ENCODE measurements around the gene CPED1. TPM values are rescaled to one million over a fixed set of nuclear protein-coding genes. Genes with fewer than 3 reads are reported as not detected.
"Not testable (repeated sequence)": the region's sequence is repeated elsewhere in the genome, so short reads cannot be mapped to it uniquely, and the experiment has no call there.

Gene CPED1
- total RNA-seq, 1 donor from 2014 or later, result 0.09 TPM

DNA sequence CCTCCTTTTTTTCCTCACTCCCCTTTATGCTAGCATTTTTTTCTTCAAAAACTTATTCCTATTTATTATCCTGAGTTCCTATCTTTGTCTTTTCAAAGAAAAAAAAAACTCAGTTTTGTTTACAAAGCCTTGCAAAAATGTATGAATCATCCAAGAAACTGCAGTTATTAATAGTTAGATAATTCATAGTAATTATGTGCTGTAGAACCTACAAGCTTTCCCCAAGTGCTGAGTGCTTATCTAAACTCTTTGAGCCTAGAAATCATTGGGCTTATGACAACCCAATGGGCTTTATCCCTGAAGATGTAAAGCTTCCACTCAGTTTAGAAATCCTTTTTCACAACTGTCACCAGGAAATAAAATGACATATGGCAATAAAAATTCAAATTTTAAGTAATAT lies 194.4 kb downstream of the CPED1 start:
- intact Hi-C loops (cut with micrococcal nuclease), result loop anchor here (5.0 kb wide), 2 partner anchors 214 to 259 kb away; partner anchors contain the start of gene FAM3C
- no peaks in the 10 kb centered on the region for H3K27me3 Mint-ChIP-seq
- peak overlapping the region; percentile 91 for H3K27ac Mint-ChIP-seq
- ChIA-PET POLR2A (interaction anchor here (0.9 to 1.4 kb wide), 4 partner anchors 10 to 232 kb away, joined by 3 to 6 read pairs (median 4); partner anchors contain the start of gene ING3), CTCF (interaction anchor here (0.8 to 1.1 kb wide), 3 partner anchors 16 to 185 kb away, joined by 3 to 4 read pairs (median 3); no protein-coding TSS in a partner anchor)
- H3K36me3 Mint-ChIP-seq (ENCODE audit: low read depth), result peaks cover 15% of the 10 kb centered on the region
- H3K4me3 Mint-ChIP-seq, result peak overlapping the region; percentile 49
- no peak for ATAC-seq (ENCODE audit: low read depth)
- no peak for DNase-seq
- peaks cover 83% of the 10 kb centered on the region for H3K4me1 Mint-ChIP-seq
- H3K9me3 Mint-ChIP-seq, result no peaks in the 10 kb centered on the region
- TF ChIP-seq, protein P1, sequence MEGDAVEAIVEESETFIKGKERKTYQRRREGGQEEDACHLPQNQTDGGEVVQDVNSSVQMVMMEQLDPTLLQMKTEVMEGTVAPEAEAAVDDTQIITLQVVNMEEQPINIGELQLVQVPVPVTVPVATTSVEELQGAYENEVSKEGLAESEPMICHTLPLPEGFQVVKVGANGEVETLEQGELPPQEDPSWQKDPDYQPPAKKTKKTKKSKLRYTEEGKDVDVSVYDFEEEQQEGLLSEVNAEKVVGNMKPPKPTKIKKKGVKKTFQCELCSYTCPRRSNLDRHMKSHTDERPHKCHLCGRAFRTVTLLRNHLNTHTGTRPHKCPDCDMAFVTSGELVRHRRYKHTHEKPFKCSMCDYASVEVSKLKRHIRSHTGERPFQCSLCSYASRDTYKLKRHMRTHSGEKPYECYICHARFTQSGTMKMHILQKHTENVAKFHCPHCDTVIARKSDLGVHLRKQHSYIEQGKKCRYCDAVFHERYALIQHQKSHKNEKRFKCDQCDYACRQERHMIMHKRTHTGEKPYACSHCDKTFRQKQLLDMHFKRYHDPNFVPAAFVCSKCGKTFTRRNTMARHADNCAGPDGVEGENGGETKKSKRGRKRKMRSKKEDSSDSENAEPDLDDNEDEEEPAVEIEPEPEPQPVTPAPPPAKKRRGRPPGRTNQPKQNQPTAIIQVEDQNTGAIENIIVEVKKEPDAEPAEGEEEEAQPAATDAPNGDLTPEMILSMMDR (IDR thresholded peaks at IDR 0.05), result no peak

DNA sequence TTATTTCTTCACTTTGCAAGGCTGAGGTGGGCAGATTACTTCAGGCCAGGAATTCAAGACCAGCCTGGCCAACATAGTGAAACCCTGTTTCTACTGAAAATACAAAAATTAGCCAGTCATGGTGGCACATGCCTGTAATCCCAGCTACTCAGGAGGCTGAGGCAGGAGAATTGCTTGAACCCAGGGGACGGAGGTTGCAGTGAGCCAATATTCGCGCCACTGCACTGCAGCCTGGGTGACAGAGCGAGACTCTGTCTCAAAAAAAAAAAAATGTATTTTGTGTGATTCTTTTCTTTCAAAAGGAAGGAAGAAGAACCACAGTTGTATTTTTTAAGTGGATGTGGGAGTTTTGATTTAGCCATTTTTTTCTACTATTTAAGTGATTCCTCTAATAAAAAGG lies 195.4 kb downstream of the CPED1 start:
- POLR2A ChIA-PET, result interaction anchor here (0.7 kb wide), 1 partner anchor 13 kb away, joined by 4 read pairs; no protein-coding TSS in a partner anchor
- CTCF ChIA-PET; H3K9me3 Mint-ChIP-seq; ATAC-seq (ENCODE audit: low read depth); DNase-seq; H3K27me3 Mint-ChIP-seq: not testable (repeated sequence)
- peak overlapping the region; percentile 91 for H3K27ac Mint-ChIP-seq
- peak overlapping the region; percentile 46 for H3K4me3 Mint-ChIP-seq
- H3K4me1 Mint-ChIP-seq, result peaks cover 73% of the 10 kb centered on the region
- peaks cover 13% of the 10 kb centered on the region for H3K36me3 Mint-ChIP-seq (ENCODE audit: low read depth)
- intact Hi-C loops (cut with micrococcal nuclease), result loop anchor here (5.0 kb wide), 2 partner anchors 213 to 258 kb away; partner anchors contain the start of gene FAM3C

DNA sequence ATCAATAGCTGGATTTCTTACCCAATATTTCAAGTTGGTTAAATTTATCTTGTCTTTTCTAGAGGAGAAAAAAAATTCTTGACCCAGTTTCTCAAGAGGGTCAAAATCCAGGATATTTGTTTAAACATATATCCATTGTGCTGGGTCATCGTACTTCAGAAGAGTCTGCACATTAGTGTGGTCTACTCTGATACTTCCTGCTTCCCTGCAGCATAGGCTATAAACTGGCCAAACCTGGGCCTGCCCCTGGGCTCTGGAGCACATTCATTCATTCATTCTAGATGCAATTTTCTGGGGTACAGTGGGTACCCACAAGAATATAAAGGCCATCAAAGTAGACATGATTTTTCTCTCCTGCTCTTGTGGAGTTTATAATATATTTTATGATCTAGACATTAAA lies 198.2 kb downstream of the CPED1 start:
- DNase-seq (no peak), ATAC-seq (ENCODE audit: low read depth) (no peak)
- Mint-ChIP-seq H3K4me1 (peaks cover 60% of the 10 kb centered on the region), H3K4me3 (no peak overlapping the region), H3K36me3 (ENCODE audit: low read depth) (peaks cover 18% of the 10 kb centered on the region), H3K27ac (peak overlapping the region; percentile 33), H3K9me3 (peaks cover 10% of the 10 kb centered on the region), H3K27me3 (no peaks in the 10 kb centered on the region)
- TF ChIP-seq, protein P1 (IDR thresholded peaks at IDR 0.05), result no peak
- intact Hi-C loops (cut with micrococcal nuclease), result no loop called here
- ChIA-PET POLR2A (no interaction called here), CTCF (no interaction called here)

DNA sequence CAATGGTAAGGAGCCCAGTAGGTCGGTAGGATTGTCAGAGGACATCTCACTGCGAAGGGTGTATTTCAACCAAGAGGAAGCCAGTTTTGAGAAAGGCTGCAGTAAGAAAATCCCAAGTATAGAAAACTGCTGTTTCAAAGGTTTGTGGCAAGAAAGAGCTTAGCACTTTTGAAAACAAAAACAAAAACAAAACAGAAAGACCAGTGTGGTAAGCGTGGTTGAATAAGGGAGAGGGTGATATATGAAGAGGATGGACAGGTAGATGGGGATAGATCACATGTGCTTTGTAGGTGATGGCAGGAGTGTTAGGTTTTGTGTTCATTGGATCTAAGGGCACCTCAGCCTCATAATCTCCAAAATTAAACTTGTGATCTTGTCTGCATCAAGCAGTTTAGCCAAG lies 198.7 kb downstream of the CPED1 start:
- Mint-ChIP-seq H3K4me1 (peaks cover 59% of the 10 kb centered on the region), H3K36me3 (ENCODE audit: low read depth) (peaks cover 18% of the 10 kb centered on the region), H3K27ac (peak overlapping the region; percentile 60), H3K4me3 (no peak overlapping the region), H3K9me3 (peaks cover 10% of the 10 kb centered on the region), H3K27me3 (no peaks in the 10 kb centered on the region)
- intact Hi-C loops (cut with micrococcal nuclease), result no loop called here
- TF ChIP-seq, protein P1 (IDR thresholded peaks at IDR 0.05), result no peak
- CTCF ChIA-PET, result no interaction called here
- POLR2A ChIA-PET, result no interaction called here
- ATAC-seq (ENCODE audit: low read depth), result no peak
- no peak for DNase-seq

DNA sequence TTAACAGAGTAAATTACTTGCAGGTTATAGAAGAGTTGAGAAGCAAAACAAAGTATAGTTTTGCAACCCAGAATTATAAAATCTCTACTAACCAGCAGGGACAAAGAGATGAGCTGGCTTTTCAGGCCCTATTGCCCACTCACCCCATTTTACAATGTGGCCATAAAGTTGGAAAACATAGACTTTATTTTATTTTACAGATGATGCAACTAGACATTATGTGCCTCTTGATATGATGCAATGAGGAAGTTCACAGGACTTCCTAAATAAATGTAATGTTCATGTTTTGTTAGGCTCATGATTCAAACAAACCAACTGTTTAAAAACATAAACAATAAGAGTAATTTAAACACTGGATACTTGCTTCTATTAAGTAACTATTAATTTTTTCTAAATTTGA lies 199.2 kb downstream of the CPED1 start:
- peaks cover 10% of the 10 kb centered on the region for H3K9me3 Mint-ChIP-seq
- ATAC-seq (ENCODE audit: low read depth) (no peak), DNase-seq (no peak)
- H3K36me3 Mint-ChIP-seq (ENCODE audit: low read depth), result peaks cover 18% of the 10 kb centered on the region
- H3K27ac Mint-ChIP-seq, result peak overlapping the region; percentile 47
- intact Hi-C loops (cut with micrococcal nuclease), result no loop called here
- CTCF ChIA-PET, result no interaction called here
- no peaks in the 10 kb centered on the region for H3K27me3 Mint-ChIP-seq
- peaks cover 55% of the 10 kb centered on the region for H3K4me1 Mint-ChIP-seq
- POLR2A ChIA-PET, result no interaction called here
- no peak overlapping the region for H3K4me3 Mint-ChIP-seq
- TF ChIP-seq, protein P1 (IDR thresholded peaks at IDR 0.05), result no peak

DNA sequence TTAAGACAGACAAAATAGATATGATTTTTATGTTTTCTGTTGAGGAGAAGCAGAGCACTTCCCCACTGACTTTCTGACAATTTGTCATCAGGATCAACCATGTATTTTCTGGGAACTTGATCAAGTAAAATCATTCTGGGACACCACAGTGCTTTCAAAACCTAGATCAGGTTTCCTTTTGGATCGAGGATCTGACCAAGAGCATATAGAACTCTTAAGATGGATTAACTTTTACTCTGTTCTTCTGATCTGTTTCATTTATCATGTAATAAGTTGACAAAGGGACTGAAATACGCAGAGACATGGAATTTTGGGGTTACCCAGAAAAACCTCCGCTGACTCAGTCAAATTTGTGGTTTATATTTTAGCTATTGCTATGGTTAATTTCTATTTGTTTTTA lies 204.3 kb downstream of the CPED1 start:
- Mint-ChIP-seq H3K27ac (no peak overlapping the region), H3K9me3 (peaks cover 10% of the 10 kb centered on the region), H3K27me3 (no peaks in the 10 kb centered on the region), H3K4me1 (peaks cover 35% of the 10 kb centered on the region), H3K36me3 (ENCODE audit: low read depth) (peaks cover 13% of the 10 kb centered on the region), H3K4me3 (no peak overlapping the region)
- DNase-seq, result no peak
- POLR2A ChIA-PET, result no interaction called here
- CTCF ChIA-PET, result no interaction called here
- no peak for ATAC-seq (ENCODE audit: low read depth)
- TF ChIP-seq, protein P1 (IDR thresholded peaks at IDR 0.05), result no peak
- intact Hi-C loops (cut with micrococcal nuclease), result loop anchor here (1.0 kb wide), 2 partner anchors 8 to 13 kb away; no protein-coding TSS in a partner anchor
